NCI-H1694 treated with DMSO at 0.1 percent for 48 hours (cell line): ENCODE results near the gene AFAP1.

Source experiments
- DNase-seq: peaks from one replicate; lab custom pipeline; 2025; lab: John Stamatoyannopoulos, UW

AFAP1 gene

DNA sequence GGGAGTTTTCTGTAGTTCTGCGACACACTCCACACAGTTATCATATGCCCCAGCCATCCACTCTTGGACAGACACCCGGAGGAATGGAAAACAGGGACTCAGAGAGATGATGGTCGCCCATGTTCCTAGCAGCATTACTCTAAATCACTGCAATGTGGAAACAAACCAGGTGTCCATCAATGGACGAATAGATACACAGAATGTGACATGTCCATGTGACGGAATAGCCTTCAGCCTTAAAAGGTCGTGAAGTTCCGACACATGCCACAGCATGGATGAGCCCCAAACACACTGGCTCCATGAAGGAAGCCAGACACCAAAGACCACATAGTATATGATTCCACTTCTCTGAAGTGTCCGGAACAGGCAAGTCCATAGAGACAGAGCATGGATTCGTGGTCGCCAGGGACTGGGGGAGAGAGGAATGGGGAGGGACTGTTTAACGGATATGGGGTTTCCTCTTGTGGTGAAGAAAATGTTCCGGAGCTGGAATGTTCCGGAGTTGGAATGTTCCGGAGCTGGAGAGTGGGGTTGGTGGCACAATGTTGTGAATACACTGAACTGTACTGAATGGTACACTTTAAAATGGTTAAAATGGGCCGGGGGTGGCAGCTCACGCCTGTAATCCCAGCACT lies 28.7 kb upstream of the AFAP1 start:
- DNase-seq, result no peak

DNA sequence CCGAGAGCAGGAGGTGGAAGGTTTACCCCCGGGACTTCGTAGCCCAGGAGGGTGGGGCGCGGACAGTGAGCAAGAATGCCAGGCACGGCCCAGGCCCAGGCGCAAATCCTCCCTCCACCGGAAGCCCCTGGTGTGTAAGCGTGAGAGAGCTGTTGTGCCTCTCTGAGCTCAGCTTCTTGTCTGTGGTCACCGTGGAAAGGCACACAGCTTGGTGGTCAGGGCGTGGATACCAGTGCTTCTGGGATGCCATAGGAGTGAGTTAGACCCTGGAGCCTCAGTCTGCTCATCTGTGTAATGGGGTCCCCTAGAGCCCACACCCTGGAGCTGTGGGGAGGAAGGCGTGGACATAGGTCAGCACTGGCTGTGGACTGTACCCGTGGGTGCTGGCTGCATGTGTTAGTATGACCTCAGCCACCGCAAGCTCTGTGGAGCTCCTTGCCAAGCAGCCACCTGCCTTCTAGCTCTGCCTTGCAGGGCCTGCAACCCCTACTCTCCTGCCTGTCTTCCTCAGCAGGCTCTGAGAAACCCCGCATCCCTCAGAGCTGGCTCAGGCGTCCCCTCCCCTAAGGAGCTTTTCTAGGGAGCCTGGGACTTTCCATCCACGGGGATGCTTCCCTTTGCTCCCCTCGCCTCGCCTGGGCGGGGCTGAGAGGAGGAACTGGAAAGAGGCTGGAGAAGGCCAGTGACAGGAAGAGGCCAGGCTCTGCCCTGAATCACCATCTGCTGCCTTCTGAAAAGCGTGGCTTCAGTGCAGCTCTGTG lies 28.0 kb upstream of the AFAP1 start:
- DNase-seq, result no peak

DNA sequence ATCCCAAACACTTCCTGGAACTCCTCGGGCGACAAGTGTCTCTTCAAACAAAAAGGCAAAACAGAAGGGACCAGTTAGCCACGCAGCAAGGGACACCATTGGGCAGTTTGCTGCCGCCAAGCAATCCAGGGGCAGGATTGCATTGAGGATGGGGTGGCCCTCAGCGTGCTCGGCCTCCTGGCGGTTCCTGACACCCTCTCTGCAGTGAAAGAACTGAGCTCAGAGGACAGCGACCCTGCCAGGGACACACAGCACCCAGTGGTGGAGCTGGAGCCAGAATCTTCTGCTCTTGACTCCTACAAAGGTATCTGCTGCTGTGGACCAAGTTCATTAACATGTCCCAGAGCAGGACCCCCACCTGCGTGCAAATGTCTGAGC lies 27.4 kb upstream of the AFAP1 start:
- no peak for DNase-seq

DNA sequence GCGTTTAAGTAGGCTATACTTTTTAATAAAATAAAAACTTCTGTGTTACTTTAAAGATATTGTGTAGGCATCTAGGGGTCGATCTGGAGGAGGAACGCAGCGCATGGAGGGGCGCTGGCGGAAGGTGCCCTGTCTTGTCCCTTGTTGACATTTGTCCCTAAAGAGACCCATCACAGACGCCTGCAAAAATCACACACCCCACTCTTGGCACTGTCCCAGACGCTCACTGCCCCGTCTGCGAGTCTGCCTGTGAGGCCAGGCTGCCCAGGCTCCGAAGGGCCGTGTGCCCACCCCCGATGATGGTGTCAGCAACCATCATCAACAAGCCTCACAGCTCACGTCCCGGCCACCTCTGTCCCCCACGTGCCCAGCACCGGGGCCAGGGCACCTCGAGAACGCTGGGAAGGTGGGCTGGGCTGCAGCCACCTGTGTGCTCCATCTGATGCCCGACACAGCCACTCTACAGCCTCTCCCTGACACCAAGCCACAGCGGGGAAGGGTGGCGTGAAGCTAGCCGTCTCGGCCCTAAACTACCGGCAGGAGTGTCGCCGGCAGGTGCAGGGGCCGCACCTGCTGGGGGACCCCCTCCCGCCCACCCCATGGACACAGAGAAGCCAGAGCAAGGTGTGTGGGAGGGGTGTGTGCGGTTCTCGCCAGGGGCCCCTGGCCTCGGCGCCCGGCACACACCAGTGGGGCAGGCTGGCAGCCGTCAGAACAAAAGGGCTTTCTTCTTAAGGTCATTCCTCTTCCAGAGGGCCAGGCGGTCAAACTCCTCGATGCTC lies 26.8 kb upstream of the AFAP1 start:
- DNase-seq, result no peak

DNA sequence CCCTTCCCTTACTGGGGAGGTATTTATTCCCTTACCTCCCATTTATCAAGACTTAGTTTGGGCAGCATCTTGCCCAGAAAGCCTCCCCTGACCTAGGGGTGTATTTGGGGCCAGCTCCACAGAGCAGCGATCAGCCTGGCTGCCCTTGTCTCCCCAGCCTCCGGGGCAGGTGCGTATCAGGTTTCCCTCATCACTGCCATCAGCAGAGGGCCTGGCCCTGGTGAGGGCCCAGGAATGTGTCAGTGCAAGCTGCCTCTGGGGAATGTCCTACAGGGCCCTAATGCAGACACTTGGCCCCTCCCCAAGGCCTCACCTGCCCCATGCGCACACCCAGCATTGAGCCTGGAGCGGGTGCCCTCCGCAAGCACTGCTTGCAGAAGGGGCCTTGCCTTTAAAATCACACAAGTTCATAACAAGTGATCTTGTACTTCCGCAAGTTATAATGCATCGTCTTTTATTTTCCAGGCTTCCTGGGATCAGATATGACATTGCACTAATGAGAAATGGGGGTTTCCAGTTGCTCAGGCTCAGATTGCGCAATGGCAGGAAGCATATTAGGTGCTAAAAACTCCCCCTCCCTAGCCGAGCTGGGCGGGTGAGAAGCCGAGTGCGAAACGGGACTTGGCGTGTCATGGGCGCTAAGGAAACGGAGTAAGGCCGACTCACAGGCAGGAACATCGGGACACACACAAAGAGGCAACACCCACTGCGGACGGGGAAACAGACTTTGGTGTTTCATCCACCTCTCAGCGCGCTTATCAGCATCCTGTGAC lies 25.4 kb upstream of the AFAP1 start:
- no peak for DNase-seq

DNA sequence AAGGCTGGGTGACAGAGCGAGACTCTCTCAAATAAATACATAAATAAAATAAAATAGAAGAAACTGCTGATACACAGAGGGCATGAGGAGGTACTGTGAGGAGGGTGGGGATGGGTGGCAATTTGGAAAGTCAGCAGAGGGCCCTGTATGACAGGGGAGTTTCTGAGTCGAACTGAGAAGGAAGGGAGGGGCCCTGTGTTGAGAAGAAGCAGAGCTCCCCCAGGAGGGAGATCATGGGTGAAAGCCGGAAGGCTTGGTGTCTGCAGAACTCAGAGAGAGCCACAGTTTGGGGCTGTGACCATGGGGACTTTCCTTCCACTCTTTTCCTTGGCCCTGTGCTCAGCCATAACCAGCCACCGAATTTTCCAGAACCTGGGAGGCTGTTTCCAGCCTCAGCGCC lies 24.8 kb upstream of the AFAP1 start:
- DNase-seq, result no peak

DNA sequence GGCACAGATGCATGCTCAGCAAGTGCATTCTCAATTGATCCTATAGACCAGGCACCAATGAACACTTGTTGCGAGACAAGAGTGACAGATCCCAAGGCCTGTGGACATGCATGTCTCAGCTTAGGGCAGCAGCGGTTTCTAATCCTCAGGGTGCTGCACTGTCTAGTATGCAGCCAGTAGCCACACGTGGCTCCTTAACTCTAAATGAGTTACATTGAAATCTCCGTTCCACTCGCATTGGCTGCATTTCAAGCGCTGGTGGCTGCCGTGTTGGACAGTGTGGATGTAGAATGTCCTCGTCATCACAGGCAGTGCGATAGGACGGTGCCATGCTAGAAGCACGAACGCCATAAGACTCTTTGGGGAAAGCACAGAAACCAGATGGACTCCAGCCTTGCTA lies 24.0 kb upstream of the AFAP1 start:
- no peak for DNase-seq

DNA sequence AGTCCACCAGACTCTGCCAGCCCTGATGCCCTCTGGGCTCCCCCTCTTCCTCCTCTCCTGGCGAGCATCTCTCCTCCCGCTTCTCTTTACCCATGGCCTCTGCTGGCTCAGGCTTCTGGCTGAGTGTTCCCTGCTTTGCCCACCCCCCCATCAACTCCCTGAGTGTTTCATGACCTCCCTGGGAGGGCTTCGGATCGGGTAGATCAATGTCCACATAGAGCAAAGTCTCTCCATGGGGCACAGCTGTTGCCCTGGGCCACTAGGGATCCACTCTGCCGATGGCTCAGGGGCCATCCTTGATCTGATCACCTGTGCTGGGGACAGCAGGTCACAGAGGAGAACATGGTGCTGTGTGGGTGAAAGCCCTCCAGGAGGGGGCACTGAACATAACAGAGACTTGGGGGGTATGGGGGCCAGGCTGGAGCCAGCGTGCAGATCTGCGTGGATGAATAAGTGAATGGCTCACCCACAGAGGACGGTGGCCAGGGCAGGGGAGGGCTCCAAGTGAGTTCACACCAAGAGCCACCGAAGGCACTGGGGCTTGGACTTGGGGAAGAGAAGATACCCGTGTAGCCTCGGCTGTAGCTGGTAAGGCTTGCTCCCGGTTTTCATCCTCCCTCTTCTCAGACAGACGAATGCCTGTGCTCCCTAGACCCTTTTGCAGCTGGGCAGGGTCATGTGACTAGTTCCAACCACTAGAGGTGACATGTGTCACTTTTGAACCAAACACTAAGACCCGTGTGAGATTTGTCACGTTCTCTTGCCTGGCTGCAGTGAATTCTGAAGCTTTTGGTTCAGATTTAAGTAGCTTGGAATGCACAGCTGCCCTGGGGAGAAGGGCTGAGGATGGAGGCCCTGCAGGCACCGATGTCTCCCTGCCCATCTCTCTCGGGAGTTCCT lies 23.2 kb upstream of the AFAP1 start:
- DNase-seq, result no peak

DNA sequence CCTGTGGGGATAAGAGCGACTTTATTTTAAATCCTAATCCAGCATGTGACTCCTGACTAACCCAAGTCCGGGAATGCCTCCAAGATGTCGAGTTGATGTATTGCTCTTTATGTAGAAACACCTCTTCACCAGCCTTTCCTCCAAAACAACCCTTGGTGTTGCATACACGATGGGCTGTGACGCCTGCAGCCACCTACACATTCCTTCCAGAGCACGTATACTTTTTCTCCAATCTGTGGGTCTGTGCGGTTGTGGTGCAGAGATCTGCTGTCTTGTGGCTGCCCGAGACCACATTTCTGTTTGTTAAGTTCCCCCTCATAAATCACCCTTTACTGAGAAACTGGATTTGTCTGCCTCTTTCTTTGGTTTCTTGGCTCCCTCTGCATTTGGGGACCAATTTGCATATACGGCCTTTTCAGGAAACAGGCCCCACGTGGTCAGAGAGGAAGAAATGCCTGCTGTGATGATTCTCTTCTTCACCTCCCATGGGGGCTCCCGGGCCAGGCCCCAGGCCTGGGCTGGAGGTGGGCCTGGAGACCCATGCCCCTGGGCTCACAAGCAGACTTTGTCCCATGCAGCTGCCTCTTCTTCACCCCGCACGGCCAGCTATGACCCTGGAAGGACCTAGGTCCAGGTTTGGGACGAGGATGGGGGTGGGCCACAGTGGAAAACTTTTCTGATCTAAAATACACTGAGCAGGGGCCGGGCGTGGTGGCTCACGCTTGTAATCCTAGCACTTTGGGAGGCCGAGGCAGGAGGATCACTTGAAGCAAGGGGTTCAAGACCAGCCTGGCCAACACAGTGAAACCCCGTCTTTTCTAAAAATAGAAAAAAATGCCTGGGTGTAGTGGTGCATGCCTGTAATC lies 21.4 kb upstream of the AFAP1 start:
- peak; percentile 19 for DNase-seq

DNA sequence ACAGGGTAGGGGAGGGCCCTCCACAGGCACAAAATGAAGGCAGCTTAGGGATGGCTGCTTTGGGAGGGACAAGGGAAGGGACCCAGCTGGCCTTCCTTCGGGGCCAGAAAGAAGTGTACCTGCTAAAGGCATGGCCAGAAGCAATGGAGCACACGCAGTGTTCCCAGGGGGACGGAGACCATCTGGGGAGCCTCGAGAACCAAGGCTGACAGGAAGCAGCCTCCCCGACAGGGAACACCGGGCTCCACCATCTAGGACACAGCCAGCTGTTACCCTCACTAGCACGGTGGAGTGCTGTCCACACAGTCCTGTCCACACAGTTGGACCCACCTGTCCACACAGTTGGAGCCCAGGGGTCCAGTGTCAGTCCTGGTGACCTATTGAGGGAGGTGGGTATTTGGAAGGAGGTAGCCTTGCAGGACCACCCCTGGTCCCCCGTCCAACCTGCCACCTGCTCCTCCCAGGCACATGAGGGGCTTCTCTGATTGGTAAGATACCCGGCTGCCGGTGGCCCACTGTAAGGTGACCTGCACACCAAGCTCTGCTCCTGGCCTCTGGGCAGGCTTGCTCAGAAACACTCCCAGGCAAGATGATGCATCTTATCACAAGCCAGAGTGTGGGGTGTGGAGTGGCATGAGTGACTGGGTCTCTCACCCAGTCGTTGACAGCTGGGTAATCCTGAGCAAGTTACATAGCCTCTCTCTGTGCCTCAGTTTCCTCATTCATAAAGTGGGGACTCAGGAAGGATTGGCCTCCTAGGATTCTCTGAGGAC lies 20.5 kb upstream of the AFAP1 start:
- DNase-seq, result no peak

DNA sequence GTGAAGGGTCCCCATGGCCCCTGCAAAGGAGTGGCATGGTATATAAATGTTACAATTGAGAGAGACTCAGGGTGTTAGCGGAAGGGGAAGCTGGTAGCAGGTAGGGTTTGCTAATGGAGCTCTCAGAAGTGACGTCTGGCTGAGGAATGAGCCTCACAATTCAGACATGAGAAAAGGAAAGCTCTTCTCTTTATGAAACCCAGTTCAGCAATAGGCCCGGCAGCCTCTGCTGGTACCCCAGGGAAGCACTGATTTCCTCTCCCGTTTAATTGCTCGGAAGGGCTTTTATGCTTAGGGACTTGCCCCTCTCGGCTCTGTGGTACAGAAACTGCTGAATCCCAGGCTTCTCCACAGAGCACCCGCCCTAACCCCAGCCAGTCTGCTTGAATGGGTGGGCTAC lies 19.4 kb upstream of the AFAP1 start:
- DNase-seq, result no peak

DNA sequence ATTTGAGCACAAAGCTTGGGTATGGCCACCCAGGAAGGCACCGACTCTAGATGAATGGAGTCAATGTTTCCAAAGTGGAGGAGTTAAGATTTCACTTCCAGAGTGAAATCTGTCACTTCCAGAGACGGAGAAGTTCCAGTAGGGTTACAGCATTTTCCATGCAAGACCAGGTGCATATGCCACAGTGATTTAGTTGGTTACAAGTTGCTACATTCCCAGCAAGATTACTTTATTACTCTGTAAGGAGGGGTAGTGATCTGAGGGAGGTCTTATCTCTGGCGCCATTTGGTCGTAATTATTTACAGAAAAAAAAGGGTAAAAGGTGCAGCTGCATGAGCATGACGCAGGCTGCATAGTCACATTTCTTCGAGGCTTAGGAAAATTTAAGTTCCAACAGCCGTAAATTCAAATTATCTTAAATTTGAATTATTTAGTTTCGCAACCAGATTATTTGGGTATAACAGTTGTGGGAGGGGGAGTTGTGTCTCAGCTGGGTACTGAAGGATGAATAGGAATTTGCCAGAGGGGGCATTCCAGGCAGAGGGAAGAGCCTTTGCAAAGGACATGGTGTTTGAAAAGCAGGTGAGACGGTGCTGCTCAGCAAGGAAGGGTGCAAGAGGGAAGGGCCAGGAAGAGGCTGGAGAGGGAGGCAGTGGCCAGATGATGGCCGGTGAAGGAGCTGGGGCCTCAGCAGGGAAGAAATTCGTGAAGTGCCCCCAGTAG lies 17.4 kb upstream of the AFAP1 start:
- no peak for DNase-seq

DNA sequence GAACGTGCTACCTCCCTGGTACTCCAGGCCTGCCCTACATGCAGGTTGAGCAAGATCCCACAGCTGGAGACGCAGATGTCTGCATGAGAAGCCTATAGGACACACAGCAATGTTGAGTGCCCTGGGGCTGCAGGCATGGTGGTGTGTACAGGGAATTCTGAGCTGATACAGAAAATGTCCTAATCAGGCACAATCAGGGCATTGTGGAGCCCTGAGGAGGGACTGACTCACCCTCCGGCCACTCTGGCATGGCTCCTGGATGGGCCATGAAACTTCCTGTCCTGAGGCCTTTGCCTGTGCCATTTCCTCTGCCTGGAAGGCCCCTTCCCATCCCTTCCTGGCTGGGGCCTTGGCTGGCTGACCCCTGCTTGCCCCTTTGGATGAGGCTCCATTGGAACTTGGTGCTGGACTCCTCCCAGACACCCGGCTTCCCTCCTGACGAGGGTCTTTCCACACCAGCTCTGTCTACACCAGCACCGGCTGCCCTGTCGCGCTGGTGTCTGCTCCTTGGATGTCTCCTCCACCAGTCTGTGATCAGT lies 16.7 kb upstream of the AFAP1 start:
- no peak for DNase-seq

DNA sequence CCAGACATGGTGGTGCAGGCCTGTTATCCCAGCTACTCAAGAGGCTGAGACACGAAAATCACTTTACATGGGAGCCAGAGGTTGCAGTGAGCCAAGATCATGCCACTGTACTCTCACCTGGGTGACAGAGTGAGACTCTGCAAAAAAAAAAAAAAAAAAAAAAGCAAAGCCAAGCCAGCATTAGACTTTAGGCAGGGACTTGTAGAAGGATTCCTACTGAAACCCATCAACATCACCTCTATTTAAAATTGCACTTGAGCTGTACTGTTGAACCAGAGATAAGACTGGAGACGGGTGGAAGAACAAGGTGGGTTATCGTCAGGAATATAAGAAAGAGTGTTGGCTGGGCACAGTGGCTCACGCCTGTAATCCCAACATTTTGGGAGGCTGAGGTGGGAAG lies 15.7 kb upstream of the AFAP1 start:
- no peak for DNase-seq

DNA sequence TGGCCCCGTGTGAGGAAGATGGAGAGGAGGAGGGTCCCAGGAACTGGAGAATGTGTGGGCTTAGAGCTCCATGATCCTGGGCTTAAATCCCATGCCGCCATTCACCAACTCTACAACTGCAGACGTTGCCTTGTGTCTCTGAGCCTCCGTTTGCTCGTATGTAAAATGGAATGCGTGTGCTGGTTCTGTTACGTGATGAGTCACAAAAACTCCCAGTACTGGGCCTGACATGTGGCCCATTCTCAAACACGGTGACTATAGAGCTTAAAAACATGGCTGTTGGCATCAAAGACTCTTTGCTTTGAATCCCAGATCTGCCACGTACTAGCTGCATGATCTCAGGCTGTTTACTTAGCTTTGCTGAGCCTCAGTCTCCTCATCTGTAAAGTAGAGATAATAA lies 13.0 kb upstream of the AFAP1 start:
- no peak for DNase-seq

DNA sequence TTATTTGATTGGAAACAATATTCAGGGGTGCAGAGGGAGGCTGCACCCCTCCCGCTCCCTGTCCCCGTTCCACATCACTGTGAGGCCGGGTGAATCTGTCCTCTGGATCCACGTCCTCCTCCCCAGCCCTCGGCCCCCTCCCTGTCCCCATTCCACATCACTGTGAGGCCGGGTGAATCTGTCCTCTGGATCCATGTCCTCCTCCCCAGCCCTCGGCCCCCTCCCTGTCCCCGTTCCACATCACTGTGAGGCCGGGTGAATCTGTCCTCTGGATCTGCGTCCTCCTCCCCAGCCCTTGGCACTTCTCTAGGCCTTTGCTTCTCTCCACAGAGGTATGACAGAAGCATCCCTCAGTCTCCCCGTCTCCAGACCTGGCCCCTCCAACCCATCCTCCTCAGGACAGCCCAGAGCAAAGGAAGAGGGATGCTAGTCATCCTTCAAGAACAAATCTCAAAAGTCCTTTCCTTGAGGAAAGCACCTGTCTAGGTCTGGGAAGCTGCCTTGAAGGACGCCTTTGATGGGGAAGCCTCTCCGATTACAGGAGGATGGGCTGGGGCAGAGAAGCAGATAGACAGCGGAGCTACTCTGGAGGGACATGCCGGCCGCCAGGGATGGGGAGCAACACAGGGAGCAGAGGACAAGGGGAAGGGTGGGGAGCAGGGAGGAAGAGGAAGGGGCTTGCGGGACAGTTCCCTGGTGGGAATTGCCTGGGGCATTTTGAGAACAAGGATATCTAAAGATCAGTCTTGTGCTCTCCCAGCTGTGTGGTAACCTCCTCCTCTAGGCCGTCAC lies 10.8 kb upstream of the AFAP1 start:
- no peak for DNase-seq

DNA sequence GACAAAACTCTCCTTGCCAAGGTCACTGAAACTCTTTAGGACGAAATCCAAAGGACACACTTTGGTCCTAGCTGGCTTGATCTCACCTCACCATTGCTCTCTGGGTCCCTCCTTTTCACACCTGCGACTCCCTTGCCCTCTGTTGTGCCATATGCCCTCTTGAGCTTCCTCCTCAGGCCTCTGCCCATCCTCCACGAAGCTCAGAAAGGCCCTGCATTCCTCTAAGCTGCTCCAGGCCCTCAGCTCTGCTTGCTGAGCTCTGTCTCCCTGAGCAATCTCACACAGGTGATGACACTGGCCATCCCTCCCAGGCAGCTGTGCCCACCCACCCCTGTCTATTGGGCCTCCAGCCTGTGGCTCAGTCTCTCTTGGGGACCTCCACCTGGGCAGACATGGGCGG lies 10.1 kb upstream of the AFAP1 start:
- DNase-seq, result no peak

DNA sequence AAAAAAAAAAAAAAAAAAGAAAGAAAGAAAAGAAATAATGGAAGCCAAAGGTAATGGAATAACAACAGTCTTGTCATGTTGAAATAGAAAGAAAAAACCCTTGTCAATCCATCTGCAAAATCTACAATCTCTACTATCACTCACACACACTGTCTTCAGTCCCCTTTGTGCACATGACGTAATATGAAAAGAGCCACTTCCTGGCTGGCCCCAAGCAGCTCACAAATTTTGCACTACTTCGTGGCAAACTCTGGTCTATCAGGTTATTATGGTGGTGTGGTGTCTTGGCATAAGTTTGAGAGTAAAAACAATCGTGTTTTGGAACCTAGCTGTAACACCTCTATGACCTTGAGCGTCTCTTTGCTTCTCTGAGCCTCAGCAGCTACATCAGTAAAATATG lies 8.3 kb upstream of the AFAP1 start:
- DNase-seq, result no peak
